ENCODE data around the gene CDH4.

Gene CDH4

DNA sequence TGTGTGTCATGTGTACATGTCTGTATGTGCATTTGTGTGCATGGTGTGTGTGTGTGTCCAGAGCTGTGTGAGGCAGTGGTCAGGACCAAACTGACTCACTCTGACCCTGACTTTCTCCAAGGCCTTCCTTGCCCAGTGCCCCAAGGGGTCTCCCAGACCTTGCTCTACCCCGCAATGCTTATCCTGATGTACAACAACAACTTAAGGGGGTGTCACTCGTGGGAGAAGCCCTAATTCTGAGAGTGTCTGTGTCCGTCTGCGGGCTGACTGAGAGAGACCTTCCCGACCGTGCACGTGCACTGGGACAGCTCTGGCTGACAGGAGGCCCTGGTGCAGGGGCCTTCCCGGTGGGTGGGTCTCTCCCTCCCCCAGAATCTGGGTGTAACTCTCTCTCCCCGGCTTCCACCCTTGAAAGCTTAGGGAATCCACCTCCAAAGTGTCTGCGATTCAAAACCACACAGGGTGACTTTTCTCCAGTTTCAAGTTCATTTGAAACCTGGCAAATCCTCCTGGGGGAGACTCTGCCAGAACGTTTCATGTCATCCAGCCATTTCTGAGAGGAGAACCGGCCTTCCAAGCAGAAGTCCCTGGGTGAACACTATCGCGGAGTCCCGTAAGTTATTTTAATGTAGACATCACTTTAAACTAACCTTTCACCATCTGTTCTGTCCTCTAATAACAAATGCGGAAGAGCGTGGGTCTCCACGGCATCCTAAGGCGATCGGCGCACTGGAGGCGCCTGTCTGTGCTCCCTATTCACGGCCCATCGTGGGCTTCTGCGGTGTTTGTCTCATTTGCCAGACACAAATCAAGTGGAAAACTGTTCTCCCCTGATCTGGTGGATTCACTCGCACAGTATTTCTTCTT lies 588.1 kb downstream of the CDH4 start:
- no peak overlapping the region for H3K14ac ChIP-seq (ENCODE audit: low read length)
- no peak overlapping the region for H3K9ac ChIP-seq (ENCODE audit: low read length)
- H2AFZ ChIP-seq (ENCODE audit: insufficient read depth, low read length, poor library complexity) = no peak overlapping the region
- H3K4me1 ChIP-seq (ENCODE audit: control insufficient read depth in 1 of 2, insufficient read depth in 2 of 2, low read length in 2 of 2) = no peaks in the 10 kb centered on the region
- H2BK12ac ChIP-seq (ENCODE audit: low read length) = no peak overlapping the region
- no peak overlapping the region for H3K27ac ChIP-seq (ENCODE audit: low read depth, low read length)
- H2BK120ac ChIP-seq (ENCODE audit: insufficient read depth, low read length, poor library complexity) = no peak overlapping the region
- no peak overlapping the region for H4K12ac ChIP-seq (ENCODE audit: low read depth, low read length)
- H3K4me3 ChIP-seq (ENCODE audit: low read depth, low read length) = no peak overlapping the region
- no peak overlapping the region for H2BK5ac ChIP-seq (ENCODE audit: low read depth, low read length, poor library complexity)
- H3K4me2 ChIP-seq (ENCODE audit: low read length) = no peak overlapping the region
- no peak overlapping the region for H3K4ac ChIP-seq (ENCODE audit: low read depth, low read length)
- no peak overlapping the region for H4K91ac ChIP-seq (ENCODE audit: low read depth, low read length)
- no peak overlapping the region for H4K8ac ChIP-seq (ENCODE audit: low read depth, low read length)
- no peak for DNase-seq
- H3K9me3 ChIP-seq (ENCODE audit: insufficient read depth, low read depth, low read length) = peaks cover 2% of the 10 kb centered on the region
- H3K27me3 ChIP-seq (ENCODE audit: insufficient read depth, low read length) = no peaks in the 10 kb centered on the region
- no peaks in the 10 kb centered on the region for H3K79me2 ChIP-seq (ENCODE audit: control insufficient read depth, insufficient read depth, low read length, poor library complexity)
- no peak overlapping the region for H3K18ac ChIP-seq (ENCODE audit: low read length)
- no peaks in the 10 kb centered on the region for H3K79me1 ChIP-seq (ENCODE audit: low read length)
- WGBS (ENCODE audit: extremely low coverage, insufficient coverage, insufficient read length) = no CpG with 5 or more reads among the region's 26 CpGs
- peak overlapping the region; percentile 0 for H3K23ac ChIP-seq (ENCODE audit: low read length)
- no peaks in the 10 kb centered on the region for H3K36me3 ChIP-seq (ENCODE audit: control insufficient read depth in 1 of 2, insufficient read depth in 2 of 2, low read length in 2 of 2)
- H2AK5ac ChIP-seq (ENCODE audit: low read length) = no peak overlapping the region

DNA sequence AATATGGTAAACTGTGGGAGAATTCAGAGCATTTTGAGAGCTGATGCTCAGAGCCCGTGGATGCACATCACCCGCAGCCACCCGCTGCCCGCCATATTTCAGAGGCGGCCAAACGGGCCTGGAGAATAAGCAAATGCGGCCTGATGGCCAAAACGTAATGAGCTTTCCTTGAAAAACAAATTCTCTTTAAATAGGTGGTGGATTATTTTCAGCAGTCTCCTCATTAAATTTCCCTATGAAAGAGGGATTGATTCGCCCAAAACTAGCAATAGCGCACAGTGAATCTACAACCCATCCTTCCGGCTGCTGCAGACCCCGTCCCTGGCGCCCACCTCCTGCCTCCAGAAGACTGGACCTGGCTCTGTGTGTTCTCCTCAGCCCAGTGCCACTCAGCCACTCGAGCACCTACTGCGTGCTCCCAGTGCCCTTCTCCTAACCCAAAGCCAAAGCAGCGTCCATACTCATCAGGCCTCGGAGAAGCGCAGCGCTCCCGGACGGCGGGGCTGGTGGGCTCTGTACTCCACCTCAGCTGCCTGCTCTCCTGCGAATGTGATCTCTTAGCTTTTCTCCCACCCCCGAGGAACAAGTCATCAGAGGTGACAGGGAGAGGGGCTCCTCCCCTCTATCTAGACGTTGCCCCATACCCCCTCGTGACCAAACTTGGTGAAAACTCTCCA lies 588.9 kb downstream of the CDH4 start:
- H3K14ac ChIP-seq (ENCODE audit: low read length) = no peak overlapping the region
- H2AK5ac ChIP-seq (ENCODE audit: low read length) = no peak overlapping the region
- no CpG with 5 or more reads among the region's 26 CpGs for WGBS (ENCODE audit: extremely low coverage, insufficient coverage, insufficient read length)
- H4K12ac ChIP-seq (ENCODE audit: low read depth, low read length) = no peak overlapping the region
- H2BK5ac ChIP-seq (ENCODE audit: low read depth, low read length, poor library complexity) = no peak overlapping the region
- no peak overlapping the region for H3K4me3 ChIP-seq (ENCODE audit: low read depth, low read length)
- H2AFZ ChIP-seq (ENCODE audit: insufficient read depth, low read length, poor library complexity) = no peak overlapping the region
- no peak overlapping the region for H3K18ac ChIP-seq (ENCODE audit: low read length)
- no peak overlapping the region for H3K9ac ChIP-seq (ENCODE audit: low read length)
- no peaks in the 10 kb centered on the region for H3K79me2 ChIP-seq (ENCODE audit: control insufficient read depth, insufficient read depth, low read length, poor library complexity)
- H3K27me3 ChIP-seq (ENCODE audit: insufficient read depth, low read length) = no peaks in the 10 kb centered on the region
- no peak overlapping the region for H4K8ac ChIP-seq (ENCODE audit: low read depth, low read length)
- no peak overlapping the region for H3K4ac ChIP-seq (ENCODE audit: low read depth, low read length)
- no peak overlapping the region for H2BK120ac ChIP-seq (ENCODE audit: insufficient read depth, low read length, poor library complexity)
- peaks cover 2% of the 10 kb centered on the region for H3K9me3 ChIP-seq (ENCODE audit: insufficient read depth, low read depth, low read length)
- no peak overlapping the region for H2BK12ac ChIP-seq (ENCODE audit: low read length)
- H3K23ac ChIP-seq (ENCODE audit: low read length) = no peak overlapping the region
- no peaks in the 10 kb centered on the region for H3K4me1 ChIP-seq (ENCODE audit: control insufficient read depth in 1 of 2, insufficient read depth in 2 of 2, low read length in 2 of 2)
- H3K27ac ChIP-seq (ENCODE audit: low read depth, low read length) = no peak overlapping the region
- no peak overlapping the region for H4K91ac ChIP-seq (ENCODE audit: low read depth, low read length)
- no peak for DNase-seq
- no peaks in the 10 kb centered on the region for H3K36me3 ChIP-seq (ENCODE audit: control insufficient read depth in 1 of 2, insufficient read depth in 2 of 2, low read length in 2 of 2)
- no peak overlapping the region for H3K4me2 ChIP-seq (ENCODE audit: low read length)
- no peaks in the 10 kb centered on the region for H3K79me1 ChIP-seq (ENCODE audit: low read length)

DNA sequence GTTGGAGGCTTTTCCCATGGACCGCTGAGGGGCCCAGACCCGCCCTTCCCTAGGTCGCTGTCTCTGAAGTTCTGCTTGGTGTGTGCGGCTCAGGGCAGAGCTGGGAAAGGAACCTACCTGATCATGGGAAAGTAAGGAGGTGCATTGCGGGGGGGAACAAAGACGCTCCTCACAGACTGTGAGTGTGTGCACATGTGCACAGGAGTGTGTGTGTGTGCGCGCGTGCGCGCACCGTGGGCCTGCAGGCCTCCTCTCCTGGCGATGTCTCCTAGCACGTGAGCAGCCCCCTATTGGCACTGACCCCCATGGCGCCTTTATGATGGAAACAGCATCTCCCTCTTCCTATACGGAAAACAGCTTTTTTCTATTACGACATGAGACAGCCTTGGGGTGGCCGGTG lies 589.5 kb downstream of the CDH4 start:
- H3K4me1 ChIP-seq (ENCODE audit: control insufficient read depth in 1 of 2, insufficient read depth in 2 of 2, low read length in 2 of 2) = no peaks in the 10 kb centered on the region
- no peak overlapping the region for H2BK12ac ChIP-seq (ENCODE audit: low read length)
- no peaks in the 10 kb centered on the region for H3K36me3 ChIP-seq (ENCODE audit: control insufficient read depth in 1 of 2, insufficient read depth in 2 of 2, low read length in 2 of 2)
- H3K79me1 ChIP-seq (ENCODE audit: low read length) = no peaks in the 10 kb centered on the region
- no peak for DNase-seq
- H3K4me2 ChIP-seq (ENCODE audit: low read length) = no peak overlapping the region
- no peak overlapping the region for H3K9ac ChIP-seq (ENCODE audit: low read length)
- H4K8ac ChIP-seq (ENCODE audit: low read depth, low read length) = no peak overlapping the region
- no peak overlapping the region for H2AK5ac ChIP-seq (ENCODE audit: low read length)
- H3K4me3 ChIP-seq (ENCODE audit: low read depth, low read length) = no peak overlapping the region
- H3K18ac ChIP-seq (ENCODE audit: low read length) = no peak overlapping the region
- no peak overlapping the region for H3K23ac ChIP-seq (ENCODE audit: low read length)
- H3K14ac ChIP-seq (ENCODE audit: low read length) = no peak overlapping the region
- no peaks in the 10 kb centered on the region for H3K79me2 ChIP-seq (ENCODE audit: control insufficient read depth, insufficient read depth, low read length, poor library complexity)
- peaks cover 2% of the 10 kb centered on the region for H3K9me3 ChIP-seq (ENCODE audit: insufficient read depth, low read depth, low read length)
- no peak overlapping the region for H2BK120ac ChIP-seq (ENCODE audit: insufficient read depth, low read length, poor library complexity)
- H3K27ac ChIP-seq (ENCODE audit: low read depth, low read length) = no peak overlapping the region
- no peak overlapping the region for H4K91ac ChIP-seq (ENCODE audit: low read depth, low read length)
- no peak overlapping the region for H2BK5ac ChIP-seq (ENCODE audit: low read depth, low read length, poor library complexity)
- no peak overlapping the region for H4K12ac ChIP-seq (ENCODE audit: low read depth, low read length)
- no peak overlapping the region for H3K4ac ChIP-seq (ENCODE audit: low read depth, low read length)
- no CpG with 5 or more reads among the region's 18 CpGs for WGBS (ENCODE audit: extremely low coverage, insufficient coverage, insufficient read length)
- H2AFZ ChIP-seq (ENCODE audit: insufficient read depth, low read length, poor library complexity) = no peak overlapping the region
- no peaks in the 10 kb centered on the region for H3K27me3 ChIP-seq (ENCODE audit: insufficient read depth, low read length)

DNA sequence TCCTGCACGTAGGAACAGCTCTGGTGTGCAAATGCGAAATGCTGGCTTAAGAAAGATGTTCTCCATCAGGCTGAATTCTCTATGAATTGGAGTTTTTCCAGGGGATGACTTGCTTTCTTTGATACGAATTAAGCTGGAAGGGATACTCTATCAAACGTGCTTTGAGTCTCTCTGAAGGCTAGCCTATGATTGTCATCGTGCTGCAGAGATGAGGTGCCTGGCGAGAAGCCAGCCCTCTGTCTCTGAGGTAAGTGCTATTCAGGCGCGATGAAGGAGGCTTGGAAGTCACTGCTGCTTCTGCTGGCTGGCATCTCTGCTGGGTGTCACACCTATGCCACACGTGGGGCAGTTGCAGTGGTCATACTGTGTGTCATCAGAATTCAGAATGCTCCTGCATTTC lies 589.9 kb downstream of the CDH4 start:
- Histone ChIP-seq H3K23ac (ENCODE audit: low read length) (no peak overlapping the region), H3K79me1 (ENCODE audit: low read length) (no peaks in the 10 kb centered on the region), H3K79me2 (ENCODE audit: control insufficient read depth, insufficient read depth, low read length, poor library complexity) (no peaks in the 10 kb centered on the region), H3K4me3 (ENCODE audit: low read depth, low read length) (no peak overlapping the region), H3K18ac (ENCODE audit: low read length) (no peak overlapping the region), H4K8ac (ENCODE audit: low read depth, low read length) (no peak overlapping the region), H3K14ac (ENCODE audit: low read length) (no peak overlapping the region), H3K4ac (ENCODE audit: low read depth, low read length) (no peak overlapping the region), H3K9ac (ENCODE audit: low read length) (peak overlapping the region; percentile 65), H2BK12ac (ENCODE audit: low read length) (no peak overlapping the region), H2AK5ac (ENCODE audit: low read length) (no peak overlapping the region), H3K27me3 (ENCODE audit: insufficient read depth, low read length) (no peaks in the 10 kb centered on the region), H3K27ac (ENCODE audit: low read depth, low read length) (no peak overlapping the region), H4K12ac (ENCODE audit: low read depth, low read length) (no peak overlapping the region), H3K4me1 (ENCODE audit: control insufficient read depth in 1 of 2, insufficient read depth in 2 of 2, low read length in 2 of 2) (no peaks in the 10 kb centered on the region), H2AFZ (ENCODE audit: insufficient read depth, low read length, poor library complexity) (no peak overlapping the region), H3K9me3 (ENCODE audit: insufficient read depth, low read depth, low read length) (peaks cover 2% of the 10 kb centered on the region), H3K4me2 (ENCODE audit: low read length) (no peak overlapping the region), H4K91ac (ENCODE audit: low read depth, low read length) (no peak overlapping the region), H3K36me3 (ENCODE audit: control insufficient read depth in 1 of 2, insufficient read depth in 2 of 2, low read length in 2 of 2) (no peaks in the 10 kb centered on the region), H2BK5ac (ENCODE audit: low read depth, low read length, poor library complexity) (no peak overlapping the region), H2BK120ac (ENCODE audit: insufficient read depth, low read length, poor library complexity) (no peak overlapping the region)
- WGBS (ENCODE audit: extremely low coverage, insufficient coverage, insufficient read length) = no CpG with 5 or more reads among the region's 9 CpGs
- no peak for DNase-seq
